Liver (tissue), 9 donors: ENCODE measurements around the gene COMMD3. TPM values are rescaled to one million over a fixed set of nuclear protein-coding genes. Genes with fewer than 3 reads are reported as not detected.

Source experiments
- DNase-seq: peaks from one replicate; pipeline ENCODE4 v3.0.0-alpha.2; 2017; ENCODE audit warnings: low spot score
- H3K27ac ChIP-seq, 2 donors: one replicate each; pipeline ENCODE4 v1.7.0; 2013; ENCODE audit warnings: inconsistent platforms in 2 of 2, low read length in 2 of 2, control low read depth in 1 of 2, low read depth in 1 of 2, mild to moderate bottlenecking in 1 of 2
- H3K27me3 ChIP-seq, 4 donors: one replicate each; pipeline versions ENCODE4 v1.6.1 to v1.7.0; 2013; ENCODE audit warnings: low read length in 3 of 4, inconsistent platforms in 1 of 4, mild to moderate bottlenecking in 1 of 4, moderate library complexity in 1 of 4; ENCODE audit not compliant: control insufficient read depth in 4 of 4, insufficient read depth in 4 of 4
- H3K36me3 ChIP-seq, 4 donors: one replicate each; pipeline versions ENCODE4 v1.6.1 to v1.7.0; 2013; ENCODE audit warnings: low read length in 3 of 4, mild to moderate bottlenecking in 3 of 4, low read depth in 1 of 4, moderate library complexity in 1 of 4; ENCODE audit not compliant: control insufficient read depth in 4 of 4, insufficient read depth in 3 of 4
- H3K4me1 ChIP-seq, 4 donors: one replicate each; pipeline versions ENCODE4 v1.6.1 to v1.7.0; 2013; ENCODE audit warnings: low read length in 3 of 4, mild to moderate bottlenecking in 3 of 4, moderate library complexity in 1 of 4; ENCODE audit not compliant: control insufficient read depth in 4 of 4, insufficient read depth in 4 of 4
- H3K4me3 ChIP-seq, 3 donors: one replicate each; pipeline versions ENCODE4 v1.6.1 to v1.7.0; 2013; ENCODE audit warnings: low read length in 3 of 3, control low read depth in 1 of 3, low read depth in 1 of 3, mild to moderate bottlenecking in 1 of 3
- H3K9ac ChIP-seq, 2 donors: one replicate each; pipeline ENCODE4 v1.7.0; 2013; ENCODE audit warnings: low read length in 2 of 2, mild to moderate bottlenecking in 2 of 2, moderate library complexity in 2 of 2, control low read depth in 1 of 2, low read depth in 1 of 2
- H3K9me3 ChIP-seq, 4 donors: one replicate each; pipeline versions ENCODE4 v1.6.1 to v1.7.0; 2013; ENCODE audit warnings: low read length in 3 of 4; ENCODE audit not compliant: control insufficient read depth in 4 of 4
- EGR1 ChIP-seq, 2 donors: IDR thresholded peaks; 2 replicates each; pipeline ENCODE4 v1.6.1; 2016 to 2018; ENCODE audit warnings: antibody characterized with exemption in 2 of 2, low read depth in 2 of 2
- FOXA1 ChIP-seq: IDR thresholded peaks from 2 replicates; pipeline ENCODE4 v1.6.1; 2016; ENCODE audit warnings: antibody characterized with exemption
- GABPA ChIP-seq, 2 donors: IDR thresholded peaks in 1 of 2; conservative IDR thresholded peaks in 1 of 2; 2 replicates each; pipeline ENCODE4 v1.6.1; 2016; ENCODE audit warnings: antibody characterized with exemption in 2 of 2, mild to moderate bottlenecking in 1 of 2, moderate library complexity in 1 of 2
- HNF4A ChIP-seq, 2 donors: conservative IDR thresholded peaks; 2 replicates each; pipeline ENCODE4 v1.6.1; 2016; ENCODE audit warnings: antibody characterized with exemption in 2 of 2, mild to moderate bottlenecking in 2 of 2
- HNF4G ChIP-seq: IDR thresholded peaks from 2 replicates; pipeline ENCODE4 v1.6.1; 2016; ENCODE audit warnings: antibody characterized with exemption
- JUND ChIP-seq, 2 donors: IDR thresholded peaks; 2 replicates each; pipeline ENCODE4 v1.6.1; 2016; ENCODE audit warnings: antibody characterized with exemption in 2 of 2
- NR2F2 ChIP-seq: IDR thresholded peaks from 2 replicates; pipeline ENCODE4 v1.6.1; 2016; ENCODE audit warnings: antibody characterized with exemption
- RAD21 ChIP-seq, 2 donors: IDR thresholded peaks; 2 replicates each; pipeline ENCODE4 v1.6.1; 2016; ENCODE audit warnings: antibody characterized with exemption in 2 of 2, mild to moderate bottlenecking in 2 of 2
- RXRA ChIP-seq, 2 donors: IDR thresholded peaks; 2 replicates each; pipeline ENCODE4 v1.6.1; 2017 to 2018; ENCODE audit warnings: antibody characterized with exemption in 2 of 2, mild to moderate bottlenecking in 1 of 2
- SP1 ChIP-seq: IDR thresholded peaks from 2 replicates; pipeline ENCODE4 v1.6.1; 2018; ENCODE audit warnings: antibody characterized with exemption, mild to moderate bottlenecking
- TAF1 ChIP-seq: conservative IDR thresholded peaks from 2 replicates; pipeline ENCODE4 v1.6.1; 2016; ENCODE audit warnings: antibody characterized with exemption, mild to moderate bottlenecking
- YY1 ChIP-seq: IDR thresholded peaks from 2 replicates; pipeline ENCODE4 v1.6.1; 2016; ENCODE audit warnings: antibody characterized with exemption, mild to moderate bottlenecking
- WGBS: extraction: QIAGEN DNeasy Blood & Tissue Kit; methylation state at CpG from one replicate; pipeline ENCODE4 v1.1.7; 2013; 5-methylcytosine and 5-hydroxymethylcytosine counted together
- polyA plus RNA-seq, 2 donors: library from polyadenylated mRNA; stranded (reverse) in 1 of 2; unstranded in 1 of 2; fragments of 200-250 nt in 1 of 2; fragments of >200 nt in 1 of 2; fragmentation: Nextera tagmentation in 1 of 2; extraction: Ambion mirVana in 1 of 2; gene quantifications; one replicate each; pipeline versions ENCODE4 v1.2.1 to v1.2.3, GENCODE V29; 2013 to 2015
- total RNA-seq, 2 donors: library from RNA; depleted of rRNA; stranded (reverse); fragments of >200 nt; gene quantifications; one replicate each; pipeline ENCODE4 v1.2.3, GENCODE V29; 2014
- TF ChIP-seq, protein P1 (sequence below): IDR thresholded peaks from 2 replicates; pipeline ENCODE4 v1.6.1; 2016; ENCODE audit warnings: antibody characterized with exemption
- TF ChIP-seq, protein P2 (sequence below): IDR thresholded peaks from 2 replicates; pipeline ENCODE4 v1.6.1; 2016; ENCODE audit warnings: antibody characterized with exemption
- TF ChIP-seq, protein P3 (sequence below): IDR thresholded peaks from 2 replicates; pipeline ENCODE4 v1.6.1; 2016; ENCODE audit warnings: antibody characterized with exemption, mild to moderate bottlenecking
- TF ChIP-seq, protein P4 (sequence below): fragments of 150-350 bp; IDR thresholded peaks from 2 replicates; pipeline ENCODE4 v1.5.1; 2017; ENCODE audit warnings: improper control_type of control experiment, low read depth, low read length; ENCODE audit not compliant: missing input control
- donor health status: healthy.
- donor health status: healthy.
- donor health status: healthy.
- donor health status: healthy.
- donor health status: healthy.

Gene COMMD3
- total and polyA plus RNA-seq, 4 donors, result 18.3 to 62.0 (median 25.8) TPM

DNA sequence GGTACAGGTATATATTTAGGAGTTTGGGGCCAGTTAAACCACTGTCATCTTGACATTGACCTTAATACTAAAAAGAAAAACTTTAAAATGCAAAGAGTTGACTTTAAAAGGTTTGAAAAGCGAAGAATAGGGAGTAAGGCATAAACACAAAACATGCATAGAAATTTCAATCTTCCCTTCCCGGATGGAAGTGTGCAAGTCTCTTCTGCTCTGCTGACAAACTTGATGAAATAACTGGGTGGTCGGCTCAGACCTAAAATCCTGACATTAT, 25.7 kb downstream of the COMMD3 start:
- no peak overlapping the region for H3K4me3 ChIP-seq

DNA sequence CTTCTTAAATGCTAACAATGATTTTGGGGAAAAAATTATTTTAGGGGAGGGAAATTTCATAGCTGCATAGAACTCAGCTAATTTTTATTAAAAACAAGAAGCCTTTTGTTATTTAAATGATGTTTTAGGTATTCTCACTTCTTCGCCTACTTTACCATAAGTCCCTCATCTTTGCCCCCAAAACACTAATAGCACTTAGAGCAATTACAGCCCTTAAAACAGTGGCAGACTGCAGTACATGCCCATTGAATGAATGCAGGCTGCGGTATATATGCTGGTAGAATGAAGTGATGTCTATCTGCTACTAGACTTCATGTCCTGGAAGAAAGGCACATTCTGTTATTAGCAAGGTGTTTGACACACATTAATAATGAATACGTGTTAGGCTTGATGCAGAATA, 26.2 kb downstream of the COMMD3 start:
- WGBS, result 44% methylated on average over 3 of the region's 3 CpGs
- Histone ChIP-seq H3K9me3 (peaks cover 0 to 5% (median 3%) of the 10 kb centered on the region in 4 donors), H3K4me1 (peaks cover 0 to 18% (median 7%) of the 10 kb centered on the region in 4 donors), H3K36me3 (no peaks in the 10 kb centered on the region), H3K4me3 (no peak overlapping the region), H3K27ac (no peak overlapping the region), H3K9ac (no peak overlapping the region), H3K27me3 (peaks cover 4 to 47% (median 21%) of the 10 kb centered on the region in 4 donors)
- no peak for DNase-seq
- no peak for TF ChIP-seq YY1
- no peak for TF ChIP-seq HNF4A (conservative IDR thresholded peaks at IDR 0.05)
- TF ChIP-seq, protein P1, sequence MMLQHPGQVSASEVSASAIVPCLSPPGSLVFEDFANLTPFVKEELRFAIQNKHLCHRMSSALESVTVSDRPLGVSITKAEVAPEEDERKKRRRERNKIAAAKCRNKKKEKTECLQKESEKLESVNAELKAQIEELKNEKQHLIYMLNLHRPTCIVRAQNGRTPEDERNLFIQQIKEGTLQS, result no peak
- TF ChIP-seq, protein P2, sequence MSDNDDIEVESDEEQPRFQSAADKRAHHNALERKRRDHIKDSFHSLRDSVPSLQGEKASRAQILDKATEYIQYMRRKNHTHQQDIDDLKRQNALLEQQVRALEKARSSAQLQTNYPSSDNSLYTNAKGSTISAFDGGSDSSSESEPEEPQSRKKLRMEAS, result no peak
- TF ChIP-seq RAD21 (IDR thresholded peaks at IDR 0.05), result no peak
- TF ChIP-seq GABPA (IDR thresholded peaks at IDR 0.05 in 1 of 2, conservative IDR thresholded peaks at IDR 0.05 in 1 of 2), result no peak

More for the DNA sequence above, 25.7 kb downstream of the COMMD3 start:
- Histone ChIP-seq H3K36me3 (no peaks in the 10 kb centered on the region), H3K9ac (no peak overlapping the region), H3K4me1 (peaks cover 0 to 18% (median 7%) of the 10 kb centered on the region in 4 donors), H3K27ac (no peak overlapping the region), H3K27me3 (peaks cover 4 to 52% (median 22%) of the 10 kb centered on the region in 4 donors), H3K9me3 (peaks cover 0 to 8% (median 3%) of the 10 kb centered on the region in 4 donors)
- no peak for DNase-seq
- TF ChIP-seq NR2F2 (no peak), RXRA (IDR thresholded peaks at IDR 0.05) (no peak), RAD21 (IDR thresholded peaks at IDR 0.05) (no peak), SP1 (no peak), HNF4A (conservative IDR thresholded peaks at IDR 0.05) (no peak)
- TF ChIP-seq, protein P3, sequence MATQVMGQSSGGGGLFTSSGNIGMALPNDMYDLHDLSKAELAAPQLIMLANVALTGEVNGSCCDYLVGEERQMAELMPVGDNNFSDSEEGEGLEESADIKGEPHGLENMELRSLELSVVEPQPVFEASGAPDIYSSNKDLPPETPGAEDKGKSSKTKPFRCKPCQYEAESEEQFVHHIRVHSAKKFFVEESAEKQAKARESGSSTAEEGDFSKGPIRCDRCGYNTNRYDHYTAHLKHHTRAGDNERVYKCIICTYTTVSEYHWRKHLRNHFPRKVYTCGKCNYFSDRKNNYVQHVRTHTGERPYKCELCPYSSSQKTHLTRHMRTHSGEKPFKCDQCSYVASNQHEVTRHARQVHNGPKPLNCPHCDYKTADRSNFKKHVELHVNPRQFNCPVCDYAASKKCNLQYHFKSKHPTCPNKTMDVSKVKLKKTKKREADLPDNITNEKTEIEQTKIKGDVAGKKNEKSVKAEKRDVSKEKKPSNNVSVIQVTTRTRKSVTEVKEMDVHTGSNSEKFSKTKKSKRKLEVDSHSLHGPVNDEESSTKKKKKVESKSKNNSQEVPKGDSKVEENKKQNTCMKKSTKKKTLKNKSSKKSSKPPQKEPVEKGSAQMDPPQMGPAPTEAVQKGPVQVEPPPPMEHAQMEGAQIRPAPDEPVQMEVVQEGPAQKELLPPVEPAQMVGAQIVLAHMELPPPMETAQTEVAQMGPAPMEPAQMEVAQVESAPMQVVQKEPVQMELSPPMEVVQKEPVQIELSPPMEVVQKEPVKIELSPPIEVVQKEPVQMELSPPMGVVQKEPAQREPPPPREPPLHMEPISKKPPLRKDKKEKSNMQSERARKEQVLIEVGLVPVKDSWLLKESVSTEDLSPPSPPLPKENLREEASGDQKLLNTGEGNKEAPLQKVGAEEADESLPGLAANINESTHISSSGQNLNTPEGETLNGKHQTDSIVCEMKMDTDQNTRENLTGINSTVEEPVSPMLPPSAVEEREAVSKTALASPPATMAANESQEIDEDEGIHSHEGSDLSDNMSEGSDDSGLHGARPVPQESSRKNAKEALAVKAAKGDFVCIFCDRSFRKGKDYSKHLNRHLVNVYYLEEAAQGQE, result no peak
- WGBS, result 46% methylated on average over 3 of the region's 3 CpGs

DNA sequence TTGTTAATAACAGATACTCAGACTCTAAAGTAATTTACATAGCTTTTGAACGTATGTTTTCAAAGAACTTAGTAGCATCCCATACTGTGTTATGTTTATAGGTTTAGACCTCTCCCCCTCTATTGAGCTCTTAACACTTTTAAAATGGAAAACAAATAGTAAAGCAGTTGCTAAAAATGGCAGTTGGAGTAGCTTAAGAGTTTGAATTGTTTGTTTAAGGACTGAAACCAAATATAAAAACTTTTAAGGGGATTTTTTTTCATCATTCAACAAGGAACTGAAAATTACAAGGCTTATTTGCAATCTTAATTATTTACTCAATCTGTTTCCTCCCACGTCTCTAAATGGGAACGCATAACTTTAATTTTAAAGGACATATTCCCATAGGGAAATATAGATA, 27.5 kb downstream of the COMMD3 start:
- Histone ChIP-seq H3K36me3 (no peaks in the 10 kb centered on the region), H3K4me3 (no peak overlapping the region), H3K9me3 (peaks cover 0 to 5% (median 3%) of the 10 kb centered on the region in 4 donors), H3K4me1 (peaks cover 0 to 15% (median 7%) of the 10 kb centered on the region in 4 donors), H3K27ac (no peak overlapping the region), H3K9ac (no peak overlapping the region), H3K27me3 (peaks cover 4 to 37% (median 15%) of the 10 kb centered on the region in 4 donors)
- DNase-seq, result no peak
- 19% methylated on average over 3 of the region's 3 CpGs for WGBS
- TF ChIP-seq GABPA (IDR thresholded peaks at IDR 0.05 in 1 of 2, conservative IDR thresholded peaks at IDR 0.05 in 1 of 2), result no peak
- TF ChIP-seq EGR1 (IDR thresholded peaks at IDR 0.05; ENCODE audit: low read depth in 2 of 2), result no peak
- no peak for TF ChIP-seq FOXA1
- TF ChIP-seq, protein P1, result no peak
- TF ChIP-seq, protein P3, result no peak
- TF ChIP-seq RAD21 (IDR thresholded peaks at IDR 0.05), result no peak
- TF ChIP-seq, protein P2, result no peak
- TF ChIP-seq, protein P4, sequence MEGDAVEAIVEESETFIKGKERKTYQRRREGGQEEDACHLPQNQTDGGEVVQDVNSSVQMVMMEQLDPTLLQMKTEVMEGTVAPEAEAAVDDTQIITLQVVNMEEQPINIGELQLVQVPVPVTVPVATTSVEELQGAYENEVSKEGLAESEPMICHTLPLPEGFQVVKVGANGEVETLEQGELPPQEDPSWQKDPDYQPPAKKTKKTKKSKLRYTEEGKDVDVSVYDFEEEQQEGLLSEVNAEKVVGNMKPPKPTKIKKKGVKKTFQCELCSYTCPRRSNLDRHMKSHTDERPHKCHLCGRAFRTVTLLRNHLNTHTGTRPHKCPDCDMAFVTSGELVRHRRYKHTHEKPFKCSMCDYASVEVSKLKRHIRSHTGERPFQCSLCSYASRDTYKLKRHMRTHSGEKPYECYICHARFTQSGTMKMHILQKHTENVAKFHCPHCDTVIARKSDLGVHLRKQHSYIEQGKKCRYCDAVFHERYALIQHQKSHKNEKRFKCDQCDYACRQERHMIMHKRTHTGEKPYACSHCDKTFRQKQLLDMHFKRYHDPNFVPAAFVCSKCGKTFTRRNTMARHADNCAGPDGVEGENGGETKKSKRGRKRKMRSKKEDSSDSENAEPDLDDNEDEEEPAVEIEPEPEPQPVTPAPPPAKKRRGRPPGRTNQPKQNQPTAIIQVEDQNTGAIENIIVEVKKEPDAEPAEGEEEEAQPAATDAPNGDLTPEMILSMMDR, result no peak
- TF ChIP-seq HNF4G, result no peak
- TF ChIP-seq TAF1, result no peak
- TF ChIP-seq JUND (IDR thresholded peaks at IDR 0.05), result no peak
- TF ChIP-seq HNF4A (conservative IDR thresholded peaks at IDR 0.05), result no peak
- TF ChIP-seq YY1, result no peak
- TF ChIP-seq RXRA (IDR thresholded peaks at IDR 0.05), result no peak
- no peak for TF ChIP-seq SP1
- no peak for TF ChIP-seq NR2F2
